GM19193 (cell line): ENCODE measurements around the gene ATAT1.
A peak's percentile ranks its signal among the peaks of the same experiment; 100 is the strongest.

ENCODE experiments used
- POLR2A ChIP-seq: IDR thresholded peaks from 4 replicates; pipeline ENCODE4 v1.6.1; 2011; ENCODE audit not compliant: insufficient read depth, insufficient read length; ENCODE audit errors: extremely low read depth

The ATAT1 gene

GRCh38 chr6:30611150-30611855, 15.4 kb upstream of the ATAT1 start:
- no peak for TF ChIP-seq POLR2A

DNA sequence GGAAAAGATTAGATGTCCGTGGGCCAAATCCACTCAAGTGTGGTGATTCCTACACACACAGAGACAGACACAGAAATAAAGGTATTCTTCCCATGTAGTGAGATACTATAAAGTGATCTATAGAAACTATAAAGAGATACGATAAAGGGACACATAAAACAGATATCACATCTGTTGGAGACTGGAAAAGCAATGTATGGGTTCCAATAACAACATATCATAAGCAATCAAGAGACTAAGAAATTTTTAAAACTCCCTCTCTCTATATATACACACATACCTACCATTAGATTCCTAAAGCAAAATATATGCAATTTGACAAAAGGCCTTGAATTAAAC, 14.8 kb upstream of the ATAT1 start:
- no peak for TF ChIP-seq POLR2A

DNA sequence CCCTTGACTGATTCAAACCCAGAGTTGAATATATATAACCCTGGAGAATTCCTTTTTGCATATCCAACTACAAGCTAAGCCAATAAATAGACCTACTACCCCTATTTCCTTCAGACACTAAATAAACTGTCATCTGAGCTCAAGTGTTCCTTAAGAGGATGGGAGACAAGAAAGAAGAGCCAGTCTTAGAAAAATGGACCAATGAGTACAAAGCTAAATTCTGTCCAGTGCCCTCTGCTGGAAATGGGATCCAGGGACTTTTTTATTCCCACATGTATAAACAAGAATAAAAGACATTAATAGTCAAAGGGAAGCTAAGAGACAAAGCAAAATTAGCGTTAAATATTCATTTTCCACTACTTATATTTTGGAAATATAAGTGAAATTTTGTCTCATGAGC, 14.5 kb upstream of the ATAT1 start:
- TF ChIP-seq POLR2A = no peak

DNA sequence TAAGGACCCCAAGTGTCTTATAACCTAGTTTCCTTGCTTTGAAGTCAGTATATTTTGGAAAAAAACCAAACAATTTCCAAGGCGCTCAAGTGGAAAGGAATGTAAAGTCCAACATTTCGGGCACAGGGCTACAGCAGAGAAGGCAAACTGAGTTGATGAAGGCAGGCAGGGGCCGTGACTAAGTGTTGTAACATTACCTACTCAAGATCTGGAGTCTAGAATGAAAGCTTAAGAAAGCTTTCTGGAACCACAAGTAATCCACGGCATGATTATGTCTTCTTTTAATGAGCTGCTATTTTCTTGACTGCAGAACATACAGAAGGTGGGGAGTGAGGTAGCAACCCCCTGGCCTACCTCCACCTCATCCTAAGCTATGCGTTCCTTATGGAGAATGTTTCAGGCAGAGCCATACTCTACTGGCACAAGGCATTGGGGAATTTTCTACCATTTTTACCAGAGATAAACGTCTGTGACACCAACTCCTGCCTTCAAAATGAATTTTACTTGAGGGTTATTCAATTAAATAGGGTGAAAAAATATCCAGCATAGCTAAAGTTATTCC, 13.9 kb upstream of the ATAT1 start:
- peak; percentile 31 for TF ChIP-seq POLR2A

- no peak for TF ChIP-seq POLR2A
These were observed 13.2 kb upstream of the ATAT1 start for GRCh38 chr6:30613251-30614043.

- TF ChIP-seq POLR2A = no peak
These were observed 12.4 kb upstream of the ATAT1 start for GRCh38 chr6:30614044-30614842.

DNA sequence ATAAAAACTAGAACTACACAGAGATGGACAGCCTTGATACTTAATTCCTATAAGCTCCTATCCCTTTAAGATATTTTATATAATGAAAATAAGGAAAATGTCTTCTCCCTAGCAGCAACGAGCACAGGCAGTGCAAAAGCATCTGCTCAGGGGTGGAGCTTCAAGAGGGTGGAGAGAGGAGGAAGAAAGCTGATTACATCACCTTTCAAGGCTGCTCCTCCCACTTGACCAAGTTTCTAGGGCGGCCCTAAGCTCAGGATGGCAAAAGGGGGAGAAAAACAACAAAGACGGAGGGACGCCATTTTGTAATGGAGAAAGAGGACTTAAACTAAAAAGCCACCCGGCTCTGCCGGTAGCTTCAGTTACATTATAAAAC, 11.8 kb upstream of the ATAT1 start:
- peak; percentile 64 for TF ChIP-seq POLR2A

- peak; percentile 89 for TF ChIP-seq POLR2A
These were observed 11.3 kb upstream of the ATAT1 start for GRCh38 chr6:30615219-30615957.

DNA sequence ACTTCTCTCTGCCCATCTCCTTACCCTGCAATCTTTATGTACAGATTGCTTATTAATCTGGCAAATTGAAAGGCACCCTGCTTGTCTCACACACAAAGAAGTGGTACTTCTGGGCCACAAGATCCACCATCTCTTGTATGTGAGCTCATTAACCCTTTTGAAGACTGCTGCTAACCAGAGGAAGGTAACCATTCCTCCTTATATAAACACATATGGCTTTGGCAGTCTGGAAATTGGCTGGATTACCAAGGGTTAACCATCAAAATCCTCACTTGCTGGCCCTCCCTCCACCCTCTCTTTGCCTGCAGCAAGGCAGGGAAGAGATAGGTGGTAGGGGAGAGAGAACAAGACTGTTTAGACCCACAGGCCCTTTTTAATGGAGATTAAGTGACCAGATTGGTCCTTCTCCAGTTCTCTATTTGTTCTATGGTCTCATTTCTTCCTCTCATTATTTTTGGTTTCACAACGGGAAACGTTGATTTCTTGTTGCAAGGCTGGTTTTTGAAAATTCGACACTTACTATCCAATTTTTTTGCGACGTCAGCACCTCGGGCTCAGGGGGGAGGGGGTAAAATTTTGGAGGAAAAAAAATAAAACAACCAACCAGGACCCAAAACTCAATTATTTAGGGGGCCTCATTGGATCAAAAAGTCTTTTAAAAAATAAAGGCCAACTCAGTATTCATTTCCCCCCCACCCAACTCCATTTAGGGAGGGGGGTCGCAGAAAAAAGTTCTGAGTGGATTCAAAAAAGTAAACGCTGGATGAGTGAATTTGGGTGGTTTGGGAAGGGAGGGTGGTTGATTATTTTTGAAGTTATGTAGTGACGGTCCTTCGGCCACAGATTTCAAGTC, 10.5 kb upstream of the ATAT1 start:
- TF ChIP-seq POLR2A = no peak

DNA sequence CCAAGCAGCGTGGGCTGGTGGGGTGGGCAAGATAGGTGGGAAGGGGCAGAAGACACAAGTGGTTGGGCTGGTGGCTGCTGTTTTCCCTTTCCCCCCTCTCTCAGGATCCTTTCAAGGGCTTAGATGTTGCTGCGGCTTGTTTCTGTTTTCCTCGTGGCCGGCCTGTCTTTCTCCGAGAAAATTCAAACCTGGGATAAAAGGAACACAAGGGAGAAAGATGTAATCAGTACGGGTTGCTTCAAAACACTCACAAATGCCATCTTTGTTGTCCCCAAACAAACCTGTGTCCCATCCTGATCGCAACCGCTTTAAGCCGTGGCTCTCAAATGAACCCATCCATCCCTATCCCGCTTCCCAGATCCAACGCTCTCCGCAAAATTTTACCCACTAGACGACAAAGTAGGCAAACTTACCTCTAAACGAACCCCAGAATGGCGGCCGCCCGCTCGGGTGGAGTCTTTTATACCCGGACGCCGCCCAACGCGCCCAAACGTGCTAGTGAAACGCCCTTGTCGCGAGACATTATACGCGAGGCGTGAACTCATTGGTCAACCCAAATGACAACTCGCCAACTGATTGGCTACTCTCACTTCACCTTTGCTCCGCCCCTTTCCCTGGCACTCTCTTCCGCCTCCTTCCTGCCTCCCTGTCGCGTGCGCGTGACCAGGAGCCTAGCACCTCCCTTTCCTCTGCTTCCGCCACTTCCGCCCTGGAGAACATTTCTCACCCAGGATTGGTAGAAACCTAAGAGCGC, 9.7 kb upstream of the ATAT1 start, which contains the start of gene PPP1R10:
Gene PPP1R10, minus strand, starts transcription at position 433 of the 754 bp plus-strand sequence. CDS start 7,299 bp downstream, outside the sequence.
- peak; percentile 100 for TF ChIP-seq POLR2A

GRCh38 chr6:30617565-30618269, 9.0 kb upstream of the ATAT1 start, which contains the start of gene MRPS18B:
MRPS18B (plus strand) TSS chr6:30617840; CDS start chr6:30617866, 26 bp downstream.
- peak; percentile 87 for TF ChIP-seq POLR2A

GRCh38 chr6:30618270-30618797, 8.3 kb upstream of the ATAT1 start:
- no peak for TF ChIP-seq POLR2A
